Vagina (tissue), 2 donors: ENCODE data around the gene PTPRB. TPM values are rescaled to one million over a fixed set of nuclear protein-coding genes. Genes with fewer than 3 reads are reported as not detected.

Source experiments
- DNase-seq, 2 donors: peaks; one replicate each; pipeline ENCODE4 v3.0.0-alpha.2; 2017; ENCODE audit errors: extremely low spot score in 2 of 2
- H3K27ac ChIP-seq: fragments of 200-600 bp; sonication (generic); one replicate; pipeline ENCODE4 v1.5.1; 2019
- H3K27me3 ChIP-seq: fragments of 200-600 bp; sonication (generic); one replicate; pipeline ENCODE4 v1.5.1; 2019
- H3K36me3 ChIP-seq, 2 donors: fragments of 200-600 bp; sonication (generic); one replicate each; pipeline ENCODE4 v1.5.1; 2017 to 2019
- H3K4me1 ChIP-seq: fragments of 200-600 bp; sonication (generic); one replicate; pipeline ENCODE4 v1.5.1; 2019
- H3K4me3 ChIP-seq, 2 donors: fragments of 200-600 bp; sonication (generic); 1 replicate in 1 of 2; 2 replicates in 1 of 2; pipeline ENCODE4 v1.5.1; 2016 to 2019
- H3K9me3 ChIP-seq: fragments of 200-600 bp; sonication (generic); one replicate; pipeline ENCODE4 v1.5.1; 2019
- CTCF ChIP-seq, 3 experiments: fragments of 450-650 bp in 2 of 3; fragments of 200-600 bp in 1 of 3; sonication (generic) in 1 of 3; IDR thresholded peaks; one replicate each; pipeline ENCODE4 v1.5.1; 2017 to 2019; ENCODE audit warnings: antibody characterized with exemption in 3 of 3, mild to moderate bottlenecking in 2 of 3, moderate library complexity in 2 of 3
- POLR2A ChIP-seq, 2 donors: fragments of 450-650 bp; IDR thresholded peaks; one replicate each; pipeline ENCODE4 v1.6.1; 2017; ENCODE audit warnings: antibody characterized with exemption in 2 of 2, mild to moderate bottlenecking in 2 of 2, moderate library complexity in 2 of 2
- POLR2AphosphoS5 ChIP-seq, 2 donors: sonication (generic); formaldehyde crosslinking; IDR thresholded peaks; one replicate each; pipeline ENCODE4 v1.9.0; 2017; ENCODE audit warnings: antibody characterized with exemption in 2 of 2, mild to moderate bottlenecking in 2 of 2, low read depth in 1 of 2; ENCODE audit not compliant: insufficient read depth in 1 of 2
- intact Hi-C: fragments of 100-400 bp; cut with DNase I; formaldehyde crosslinking; loops from one replicate; pipeline ENCODE4 v1.15.1; 2023
- total RNA-seq: library from RNA; depleted of rRNA; stranded (reverse); fragments of >200 nt; gene quantifications from one replicate; pipeline ENCODE4 v1.2.3, GENCODE V29; 2016

The PTPRB gene
- total RNA-seq, 1 donor from 2014 or later = 21.9 TPM

DNA sequence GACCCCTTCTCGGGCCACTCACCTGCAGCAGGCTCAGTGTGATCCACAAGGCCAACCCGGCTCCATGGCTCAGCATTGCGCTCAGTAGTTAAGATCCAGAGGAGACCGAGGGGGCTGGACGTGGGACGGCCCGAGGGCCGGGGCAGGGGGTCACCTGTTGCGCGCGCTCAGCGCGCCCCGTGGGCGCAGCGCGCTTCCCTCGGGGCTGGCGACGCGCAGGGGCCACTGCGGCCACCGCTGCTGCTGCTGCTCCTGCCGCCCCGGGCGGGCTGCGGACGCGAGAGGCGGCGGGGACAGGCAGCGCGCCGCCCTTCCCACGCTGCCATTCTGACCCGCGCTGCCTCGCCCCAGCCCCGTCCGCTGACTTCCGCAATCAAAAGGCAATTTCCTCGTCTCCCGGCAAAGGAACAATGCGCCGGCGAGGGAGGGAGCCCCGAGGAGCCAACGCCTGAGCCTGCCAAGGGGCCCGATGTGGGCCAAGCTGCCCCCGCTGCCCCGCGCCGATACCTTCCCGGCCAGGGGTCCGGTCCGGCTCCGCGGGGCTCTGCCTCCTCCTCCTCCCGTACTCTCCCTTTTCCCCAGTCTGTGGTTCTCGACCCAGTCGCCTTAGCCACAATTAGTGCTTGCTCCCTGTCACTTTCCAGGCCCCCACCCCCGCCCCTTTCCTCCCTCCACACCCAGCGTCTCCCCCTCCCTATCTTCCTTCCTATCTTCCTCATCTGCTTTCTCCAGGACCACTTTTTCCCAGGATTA is 27.3 kb downstream of the PTPRB start:
- H3K4me3 ChIP-seq = peak overlapping the region; percentile 38 to 53
- no peaks in the 10 kb centered on the region for H3K27me3 ChIP-seq
- intact Hi-C loops = no loop called here
- TF ChIP-seq POLR2AphosphoS5 (IDR thresholded peaks at IDR 0.05; ENCODE audit: insufficient read depth in 1 of 2, low read depth in 1 of 2) (peak in 1 of 2 donors; percentile 21), CTCF (IDR thresholded peaks at IDR 0.05) (no peak)
- H3K9me3 ChIP-seq = no peaks in the 10 kb centered on the region
- H3K36me3 ChIP-seq = no peaks in the 10 kb centered on the region
- H3K4me1 ChIP-seq = peaks cover 5% of the 10 kb centered on the region
- DNase-seq = no peak
- peak overlapping the region; percentile 36 for H3K27ac ChIP-seq

GRCh38 chr12:70609203-70609602 is 28.0 kb downstream of the PTPRB start:
- Histone ChIP-seq H3K27me3 (no peaks in the 10 kb centered on the region), H3K4me1 (peaks cover 5% of the 10 kb centered on the region), H3K27ac (no peak overlapping the region), H3K36me3 (no peaks in the 10 kb centered on the region), H3K9me3 (no peaks in the 10 kb centered on the region), H3K4me3 (peak overlapping the region; percentile 38 to 53)
- TF ChIP-seq CTCF (IDR thresholded peaks at IDR 0.05) (no peak), POLR2AphosphoS5 (IDR thresholded peaks at IDR 0.05; ENCODE audit: insufficient read depth in 1 of 2, low read depth in 1 of 2) (no peak), POLR2A (IDR thresholded peaks at IDR 0.05) (no peak)
- no peak for DNase-seq
- intact Hi-C loops = no loop called here

- TF ChIP-seq CTCF (IDR thresholded peaks at IDR 0.05) = no peak
- TF ChIP-seq POLR2AphosphoS5 (IDR thresholded peaks at IDR 0.05; ENCODE audit: insufficient read depth in 1 of 2, low read depth in 1 of 2) = no peak
- no peak for TF ChIP-seq POLR2A (IDR thresholded peaks at IDR 0.05)
Measured at GRCh38 chr12:70608184-70608583, 29.0 kb downstream of the PTPRB start.

DNA sequence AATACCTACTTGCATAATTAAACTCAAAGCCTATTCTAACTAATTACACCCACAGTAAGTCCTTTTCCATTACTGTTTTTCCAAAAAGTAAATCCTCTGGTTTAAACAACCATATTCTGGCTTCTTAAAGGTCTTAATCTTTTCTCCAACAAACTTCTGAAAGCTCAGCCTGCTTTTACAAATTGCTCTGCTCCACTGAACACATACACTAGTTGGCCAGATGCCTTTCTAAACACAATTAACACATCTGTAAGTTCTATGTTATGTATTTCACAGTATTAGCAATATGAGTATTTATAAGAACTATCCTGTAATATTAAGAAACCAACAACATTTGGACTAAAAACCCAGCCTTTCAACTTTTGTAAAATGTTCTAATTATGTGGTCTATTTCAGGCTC is 30.1 kb downstream of the PTPRB start:
- Histone ChIP-seq H3K4me1 (peaks cover 5% of the 10 kb centered on the region), H3K27me3 (no peaks in the 10 kb centered on the region), H3K4me3 (peak overlapping the region in 1 of 2 donors; percentile 13), H3K27ac (no peak overlapping the region), H3K9me3 (no peaks in the 10 kb centered on the region), H3K36me3 (no peaks in the 10 kb centered on the region)
- DNase-seq = no peak
- intact Hi-C loops = no loop called here
- TF ChIP-seq CTCF (IDR thresholded peaks at IDR 0.05) (no peak), POLR2AphosphoS5 (IDR thresholded peaks at IDR 0.05; ENCODE audit: insufficient read depth in 1 of 2, low read depth in 1 of 2) (no peak), POLR2A (IDR thresholded peaks at IDR 0.05) (no peak)

More at GRCh38 chr12:70608184-70608583, 29.0 kb downstream of the PTPRB start:
- intact Hi-C loops = no loop called here
- Histone ChIP-seq H3K36me3 (no peaks in the 10 kb centered on the region), H3K4me3 (peak overlapping the region in 1 of 2 donors; percentile 38), H3K9me3 (no peaks in the 10 kb centered on the region), H3K27ac (no peak overlapping the region), H3K27me3 (no peaks in the 10 kb centered on the region), H3K4me1 (peaks cover 5% of the 10 kb centered on the region)
- no peak for DNase-seq

- no peaks in the 10 kb centered on the region for H3K36me3 ChIP-seq
- intact Hi-C loops = no loop called here
- peaks cover 5% of the 10 kb centered on the region for H3K4me1 ChIP-seq
- no peaks in the 10 kb centered on the region for H3K9me3 ChIP-seq
- H3K4me3 ChIP-seq = peak overlapping the region in 1 of 2 donors; percentile 5
- TF ChIP-seq POLR2AphosphoS5 (IDR thresholded peaks at IDR 0.05; ENCODE audit: insufficient read depth in 1 of 2, low read depth in 1 of 2) (no peak), POLR2A (IDR thresholded peaks at IDR 0.05) (no peak), CTCF (IDR thresholded peaks at IDR 0.05) (no peak)
- no peak overlapping the region for H3K27ac ChIP-seq
- no peaks in the 10 kb centered on the region for H3K27me3 ChIP-seq
- DNase-seq = no peak
Measured at GRCh38 chr12:70605976-70606375, 31.3 kb downstream of the PTPRB start.
